Limb (tissue), 2 donors: Measurements from ENCODE around the gene REG1A.

Source experiments
- DNase-seq, 2 donors: peaks; one replicate each; pipeline ENCODE4 v3.0.0-alpha.2; 2016; ENCODE audit errors: extremely low spot score in 2 of 2

Gene REG1A

GRCh38 chr2:79120194-79120713 is at the start of gene REG1A:
TSS of gene REG1A (plus strand) at chr2:79120488. CDS start at chr2:79120862, 374 bp downstream.
- no peak for DNase-seq

- no peak for DNase-seq
These were observed 49.2 kb upstream of the REG1A start for GRCh38 chr2:79071078-79071477.

DNA sequence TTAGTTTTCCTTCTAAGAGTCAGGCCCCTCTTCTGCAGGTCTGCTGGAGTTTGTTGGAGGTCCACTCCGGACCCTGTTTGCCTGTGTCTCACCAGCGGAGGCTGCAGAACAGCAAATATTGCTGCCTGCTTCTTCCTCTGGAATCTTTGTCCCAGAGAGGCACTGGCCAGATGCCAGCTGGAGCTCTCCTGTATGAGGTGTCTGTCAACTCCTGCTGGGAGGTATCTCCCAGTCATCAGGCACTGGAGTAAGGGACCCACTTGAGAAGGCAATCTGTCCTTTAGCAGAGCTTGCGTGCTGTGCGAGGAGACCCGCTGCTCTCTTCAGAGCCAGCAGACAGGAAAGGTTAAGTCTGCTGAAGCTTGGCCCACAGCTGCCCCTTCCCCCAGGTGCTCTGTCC is 37.3 kb upstream of the REG1A start:
- no peak for DNase-seq

GRCh38 chr2:79083597-79084251 is 36.6 kb upstream of the REG1A start:
- no peak for DNase-seq

DNA sequence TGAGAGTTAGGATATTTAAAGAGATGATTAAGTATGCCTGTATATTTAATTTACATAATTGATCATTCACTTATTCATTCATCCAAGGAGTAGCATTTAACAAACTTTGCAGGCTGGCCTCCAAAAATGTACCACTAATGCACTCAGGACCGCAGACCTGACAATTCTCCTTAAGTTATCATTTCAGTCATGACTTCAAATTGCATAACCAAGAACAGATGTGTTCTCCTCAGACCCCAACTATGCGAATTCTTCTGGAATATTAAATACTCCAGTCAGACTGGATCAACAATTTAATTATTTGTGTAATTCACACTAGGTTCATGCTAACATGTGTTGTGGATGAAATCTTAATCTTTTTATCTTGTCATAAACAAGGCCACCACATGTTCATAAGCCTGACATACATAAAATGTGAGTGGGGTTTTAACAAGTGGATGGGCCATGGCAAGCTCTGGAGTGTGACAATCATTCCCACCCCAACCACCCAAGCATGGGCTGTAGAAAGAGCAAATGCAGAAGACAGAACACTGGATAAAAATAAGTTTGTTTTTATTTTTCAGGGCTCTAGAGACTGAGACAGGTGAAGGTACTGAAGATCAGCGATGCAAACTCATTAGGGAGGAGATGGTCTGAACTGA is 35.7 kb upstream of the REG1A start:
- DNase-seq, result no peak

GRCh38 chr2:79085382-79085781 is 34.9 kb upstream of the REG1A start:
- DNase-seq, result no peak

DNA sequence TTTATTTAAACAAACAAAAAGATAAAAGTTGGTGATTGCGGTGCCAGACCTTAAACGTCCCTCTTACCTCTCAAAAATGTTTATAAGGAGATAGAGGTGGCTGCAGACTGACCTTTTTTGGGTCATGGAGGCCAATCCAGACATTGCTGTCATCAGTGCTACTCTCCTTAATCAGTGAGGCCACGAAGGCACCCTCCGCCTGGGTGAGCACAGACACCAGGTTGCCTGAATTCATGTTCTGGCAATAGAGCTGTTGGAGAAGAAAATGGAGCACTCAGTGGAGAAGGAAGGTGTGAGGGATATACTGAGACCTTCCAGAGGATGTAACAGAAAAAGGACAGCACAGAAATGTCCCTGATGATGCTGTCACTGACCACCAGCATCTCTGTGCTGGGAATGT is 34.0 kb upstream of the REG1A start:
- no peak for DNase-seq

GRCh38 chr2:79087785-79088364 is 32.4 kb upstream of the REG1A start, which contains the start of gene REG1B:
TSS of gene REG1B (minus strand) at chr2:79087993. CDS start at chr2:79087612, 381 bp downstream.
- DNase-seq, result no peak

DNA sequence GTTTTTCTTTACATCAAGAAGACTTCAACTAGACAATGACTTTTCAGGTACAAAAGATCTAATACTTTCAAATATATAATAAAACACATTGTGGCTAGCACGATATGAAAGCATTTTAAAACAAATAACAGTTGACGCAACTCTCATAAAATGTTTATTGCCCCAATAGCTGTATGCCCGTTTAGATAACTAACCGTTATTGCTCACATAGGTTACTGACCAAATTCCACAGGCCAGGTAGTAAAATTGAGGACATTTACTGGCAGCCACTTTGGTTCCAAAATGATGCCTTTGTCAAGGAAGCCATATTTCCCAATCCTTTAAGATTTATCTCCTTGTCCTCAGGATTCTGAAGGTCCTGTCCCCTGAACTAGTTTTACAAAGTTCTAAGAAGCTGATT is 29.6 kb upstream of the REG1A start:
- no peak for DNase-seq

- no peak for DNase-seq
These were observed 22.4 kb upstream of the REG1A start for GRCh38 chr2:79097843-79098242.

DNA sequence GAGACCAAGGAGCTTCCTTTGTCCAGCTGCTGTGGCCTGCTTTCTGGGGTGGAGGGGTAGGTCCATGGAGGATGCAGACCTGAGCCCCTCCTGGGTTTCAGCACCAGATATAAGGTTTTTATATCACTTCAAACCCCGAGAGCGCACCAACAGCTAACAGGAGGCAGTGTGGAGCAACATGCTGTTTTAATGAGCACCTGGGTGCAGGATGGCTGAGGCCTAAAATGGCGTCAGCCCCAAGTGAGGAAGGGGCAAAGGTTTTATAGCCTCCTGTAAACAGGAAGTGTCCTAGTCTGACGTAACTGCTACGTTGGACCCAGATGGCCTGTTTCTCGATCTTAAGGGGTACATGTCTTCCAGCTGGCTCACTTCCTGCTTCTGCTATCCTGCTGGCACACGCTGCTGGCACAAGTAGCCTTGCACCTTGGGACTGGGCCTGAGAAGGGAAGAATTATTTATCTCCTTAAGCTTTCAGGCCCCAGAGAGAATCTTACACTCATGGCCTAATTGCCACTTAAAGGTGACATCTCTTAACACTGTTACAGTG is 21.1 kb upstream of the REG1A start:
- no peak for DNase-seq

DNA sequence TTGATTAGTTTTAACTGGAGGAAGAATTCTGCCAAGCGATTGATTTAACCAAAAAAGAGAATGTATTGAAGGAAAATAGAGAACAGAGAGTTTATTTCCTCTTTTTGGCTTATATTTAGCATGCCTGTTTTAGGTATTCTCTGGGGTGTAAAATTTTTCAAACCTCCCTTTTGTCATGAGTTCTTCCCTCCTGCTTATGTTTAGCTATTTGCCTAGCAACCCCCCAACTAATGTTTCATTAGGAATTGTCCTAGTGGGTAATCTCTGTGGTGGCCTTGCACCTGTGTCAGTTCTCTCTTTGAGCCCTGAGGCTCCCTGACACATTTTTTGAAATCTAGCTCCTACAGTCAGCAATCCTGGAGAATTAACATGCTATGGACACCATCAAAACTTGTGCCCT is 20.0 kb upstream of the REG1A start:
- DNase-seq, result no peak

DNA sequence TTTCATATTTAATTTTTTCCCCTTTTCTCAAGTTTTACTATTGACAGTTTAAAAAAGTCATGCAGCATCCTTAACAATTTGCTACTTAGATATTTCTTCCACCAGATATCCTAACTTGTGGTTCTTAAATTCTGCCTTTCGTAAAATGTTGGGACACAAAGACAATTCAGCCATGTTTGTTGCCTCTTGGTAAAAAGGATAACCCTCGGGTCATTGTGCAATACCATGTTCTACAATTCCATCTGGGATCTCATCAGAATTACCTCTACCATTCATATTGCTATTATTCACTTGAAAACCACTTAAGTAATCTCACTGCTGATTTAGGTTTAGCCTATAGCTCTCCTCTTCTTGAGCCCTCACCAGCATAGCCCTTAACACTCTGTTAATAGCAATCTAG is 19.3 kb upstream of the REG1A start:
- DNase-seq, result no peak

- DNase-seq, result no peak
These were observed 17.1 kb upstream of the REG1A start for GRCh38 chr2:79103214-79103613.

DNA sequence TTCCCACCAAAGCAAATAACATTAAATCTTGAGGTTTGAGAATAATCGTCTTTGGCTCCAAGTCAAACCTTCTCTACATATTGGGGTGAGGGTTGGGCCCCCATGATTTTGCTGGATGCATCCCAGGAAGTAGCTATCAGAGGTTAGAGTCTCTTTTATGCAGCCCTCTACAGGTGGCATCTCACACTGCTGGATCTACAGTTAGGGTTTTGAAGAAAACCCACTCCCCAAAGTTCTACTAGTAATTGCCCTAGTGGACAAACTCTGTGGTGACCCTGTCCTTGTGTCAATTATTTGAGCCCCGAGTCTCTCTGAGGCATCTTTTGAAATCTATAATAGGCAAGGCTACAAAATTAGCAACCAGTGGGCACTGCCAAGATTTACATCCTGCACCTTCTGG is 15.0 kb upstream of the REG1A start:
- no peak for DNase-seq

DNA sequence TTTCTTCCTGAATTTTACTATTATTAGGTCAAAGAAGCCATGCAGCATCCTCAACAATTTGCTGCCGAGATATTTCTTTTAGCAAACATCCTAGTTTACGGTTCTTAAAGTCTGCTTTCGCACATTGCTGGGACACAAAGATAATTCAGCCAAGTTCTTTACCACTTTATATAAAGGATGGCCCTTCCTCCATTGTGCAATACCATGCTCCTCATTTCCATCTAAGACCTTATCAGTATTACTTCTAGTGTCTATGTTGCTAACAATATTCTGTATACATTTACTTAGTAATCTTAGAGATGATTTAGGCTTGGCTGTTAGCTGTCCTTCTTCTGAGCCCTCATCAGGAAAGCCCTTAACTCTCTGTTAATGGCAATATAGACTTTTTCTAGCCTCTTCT is 8.0 kb upstream of the REG1A start:
- DNase-seq, result no peak

- no peak for DNase-seq
These were observed 5.3 kb upstream of the REG1A start for GRCh38 chr2:79114797-79115494.

GRCh38 chr2:79116997-79117928 is 3.0 kb upstream of the REG1A start:
- no peak for DNase-seq

DNA sequence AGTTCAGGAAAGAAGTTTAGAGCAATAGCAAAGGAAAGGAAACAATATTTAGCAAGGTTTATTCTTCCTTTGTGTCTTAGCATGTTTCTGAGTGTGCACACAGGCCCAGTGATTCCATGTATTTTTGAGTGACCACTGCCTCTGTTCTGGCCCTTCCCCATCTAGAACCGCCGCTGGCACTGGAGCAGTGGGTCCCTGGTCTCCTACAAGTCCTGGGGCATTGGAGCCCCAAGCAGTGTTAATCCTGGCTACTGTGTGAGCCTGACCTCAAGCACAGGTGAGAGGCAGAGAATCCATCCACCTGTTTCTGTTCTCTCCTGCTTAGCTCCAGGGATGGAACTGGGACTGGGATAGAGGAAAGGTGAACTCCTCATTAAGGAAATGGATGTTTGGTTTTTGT is 2.4 kb downstream of the REG1A start:
- DNase-seq, result no peak

- no peak for DNase-seq
These were observed 4.8 kb downstream of the REG1A start for GRCh38 chr2:79124907-79125720.
